ENCODE data around the gene GOLM1.

DNA sequence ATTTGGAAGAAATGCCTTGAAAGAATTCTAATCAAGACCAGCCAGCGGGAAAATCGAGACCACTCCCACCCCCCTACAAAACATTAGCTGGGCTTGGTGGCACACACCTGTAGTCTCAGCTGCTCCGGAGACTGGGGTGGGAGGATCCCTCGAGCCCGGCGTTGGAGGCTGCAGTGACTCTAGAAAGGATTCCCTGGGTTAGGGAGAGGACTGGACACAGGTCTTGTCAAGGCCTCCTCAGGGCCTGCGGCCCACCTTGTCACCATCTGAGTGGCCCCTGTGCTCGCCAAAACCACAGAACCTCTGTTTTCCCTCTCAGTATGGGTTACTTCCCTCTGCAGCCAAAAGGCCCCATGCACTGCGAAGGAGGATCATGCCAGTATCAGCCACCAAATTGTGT is 16.5 kb upstream of the GOLM1 start:
- TF ChIP-seq TCF12 (IDR thresholded peaks at IDR 0.05; ENCODE audit: low read depth) (no peak), EGR1 (IDR thresholded peaks at IDR 0.05) (no peak), CREB1 (IDR thresholded peaks at IDR 0.05; ENCODE audit: low read depth) (no peak), EP300 (IDR thresholded peaks at IDR 0.05; ENCODE audit: borderline replicate concordance) (no peak), TEAD4 (IDR thresholded peaks at IDR 0.05) (no peak), NFIC (IDR thresholded peaks at IDR 0.05) (no peak), REST (IDR thresholded peaks at IDR 0.05; ENCODE audit: low read depth) (no peak), USF1 (IDR thresholded peaks at IDR 0.05) (no peak), YY1 (IDR thresholded peaks at IDR 0.05; ENCODE audit: low read depth) (no peak), CEBPB (IDR thresholded peaks at IDR 0.05) (no peak), TAF1 (IDR thresholded peaks at IDR 0.05; ENCODE audit: low read depth) (no peak), ZBTB7A (IDR thresholded peaks at IDR 0.05; ENCODE audit: low read depth) (no peak)
- TF ChIP-seq, protein P1, sequence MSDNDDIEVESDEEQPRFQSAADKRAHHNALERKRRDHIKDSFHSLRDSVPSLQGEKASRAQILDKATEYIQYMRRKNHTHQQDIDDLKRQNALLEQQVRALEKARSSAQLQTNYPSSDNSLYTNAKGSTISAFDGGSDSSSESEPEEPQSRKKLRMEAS (IDR thresholded peaks at IDR 0.05) = no peak

Measured in Ishikawa (cell line).